Endothelial cell of umbilical vein (primary cell): ENCODE measurements around the gene HMCES. TPM values are rescaled to one million over a fixed set of nuclear protein-coding genes. Genes with fewer than 3 reads are reported as not detected.

Experiments
- BruUV-seq: library from RNA; stranded (reverse); fragments of 400-500 nt; replicated peaks from 2 replicates; lab custom pipeline; 2021; lab: Mats Ljungman, UMichigan
- CTCF ChIA-PET: fragments of 300-600, 350-600 bp; sonication (Branson Sonifier 250); formaldehyde crosslinking; loops from one replicate; lab custom pipeline; 2021; ENCODE audit warnings: antibody characterized with exemption, inconsistent platforms; lab: Charles Lee
- POLR2A ChIA-PET: fragments of 300-600, 350-600 bp; sonication (Branson Sonifier 250); formaldehyde crosslinking; loops from one replicate; lab custom pipeline; 2021; ENCODE audit warnings: antibody characterized with exemption, inconsistent platforms; lab: Charles Lee
- DNase-seq: peaks from one replicate; pipeline ENCODE4 v3.0.0-alpha.2; 2011; ENCODE audit warnings: low read depth, low spot score
- FAIRE-seq: peaks from 2 replicates; lab custom pipeline; 2011; peaks lifted over from hg19 to GRCh38; lab: Jason Lieb, UNC
- H2AFZ ChIP-seq: 2 replicates; pipeline ENCODE4 v1.6.0; 2012; ENCODE audit warnings: low read depth, low read length, control low read depth, inconsistent platforms
- H3K27ac ChIP-seq: 2 replicates; pipeline ENCODE4 v1.5.1; 2011; ENCODE audit warnings: low read depth, mild to moderate bottlenecking, control low read depth, low read length, moderate library complexity; ENCODE audit not compliant: insufficient read depth
- H3K27me3 ChIP-seq, 2 experiments: 2 replicates each; pipeline versions ENCODE4 v1.6.0 to v1.6.1; 2011; ENCODE audit warnings: low read length in 2 of 2, mixed read lengths in 1 of 2; ENCODE audit not compliant: control insufficient read depth in 2 of 2, insufficient read depth in 2 of 2
- H3K36me3 ChIP-seq, 2 experiments: 2 replicates in 1 of 2; 3 replicates in 1 of 2; pipeline ENCODE4 v1.5.1; 2011; ENCODE audit warnings: low read length in 2 of 2, mild to moderate bottlenecking in 1 of 2, moderate library complexity in 1 of 2; ENCODE audit not compliant: control insufficient read depth in 2 of 2, insufficient read depth in 2 of 2; ENCODE audit errors: extremely low read depth in 1 of 2
- H3K4me1 ChIP-seq: 3 replicates; pipeline ENCODE4 v1.5.1; 2011; ENCODE audit warnings: mild to moderate bottlenecking, low read length; ENCODE audit not compliant: control insufficient read depth, insufficient read depth; ENCODE audit errors: extremely low read depth
- H3K4me2 ChIP-seq: 2 replicates; pipeline ENCODE4 v1.6.1; 2011; ENCODE audit warnings: low read length, control low read depth, mixed read lengths; ENCODE audit not compliant: insufficient read depth
- H3K4me3 ChIP-seq, 3 experiments: fragments of 200-600 bp in 1 of 3; sonication (generic), shearing (Covaris generic) in 1 of 3; replicated peaks in 1 of 3; 2 replicates each; pipeline ENCODE4 v1.5.1; 2011 to 2016; ENCODE audit warnings: control low read depth in 3 of 3, low read length in 3 of 3, mild to moderate bottlenecking in 2 of 3, inconsistent platforms in 1 of 3, low read depth in 1 of 3, moderate library complexity in 1 of 3; ENCODE audit not compliant: insufficient read depth in 1 of 3
- H3K79me2 ChIP-seq: 2 replicates; pipeline ENCODE4 v1.6.0; 2012; ENCODE audit warnings: low read length, inconsistent platforms; ENCODE audit not compliant: control insufficient read depth, insufficient read depth
- H3K9ac ChIP-seq: replicated peaks from 2 replicates; pipeline ENCODE3; 2011; ENCODE audit warnings: low read length, control low read depth; ENCODE audit not compliant: insufficient read depth; ENCODE audit errors: extremely low read depth
- H3K9me1 ChIP-seq: replicated peaks from 3 replicates; pipeline ENCODE4 v1.6.0; 2011; ENCODE audit warnings: mild to moderate bottlenecking, low read length; ENCODE audit not compliant: control insufficient read depth, insufficient read depth; ENCODE audit errors: extremely low read depth
- H3K9me3 ChIP-seq: replicated peaks from 2 replicates; pipeline ENCODE4 v1.5.1; 2012; ENCODE audit warnings: low read length, inconsistent platforms; ENCODE audit not compliant: control insufficient read depth, insufficient read depth
- H4K20me1 ChIP-seq: replicated peaks from 2 replicates; pipeline ENCODE3; 2011; ENCODE audit warnings: mild to moderate bottlenecking, low read length; ENCODE audit not compliant: control insufficient read depth, insufficient read depth; ENCODE audit errors: extremely low read depth
- CTCF ChIP-seq, 2 donors: IDR thresholded peaks; 1 replicate in 1 of 2; 2 replicates in 1 of 2; pipeline ENCODE4 v1.5.1; 2011; ENCODE audit warnings: low read length in 2 of 2, mild to moderate bottlenecking in 2 of 2, moderate library complexity in 2 of 2, control low read depth in 1 of 2, inconsistent platforms in 1 of 2, low read depth in 1 of 2; ENCODE audit not compliant: insufficient read depth in 1 of 2; ENCODE audit errors: extremely low read depth in 1 of 2
- EZH2 ChIP-seq: IDR thresholded peaks from 2 replicates; pipeline ENCODE4 v1.6.1; 2012; ENCODE audit warnings: borderline replicate concordance, low read depth, mild to moderate bottlenecking, moderate library complexity, low read length, inconsistent platforms; ENCODE audit not compliant: severe bottlenecking
- FOS ChIP-seq: IDR thresholded peaks from 2 replicates; pipeline ENCODE4 v1.6.1; 2011; ENCODE audit warnings: mild to moderate bottlenecking, low read length, moderate library complexity, borderline replicate concordance; ENCODE audit not compliant: insufficient read depth
- GATA2 ChIP-seq: IDR thresholded peaks from 2 replicates; pipeline ENCODE4 v1.7.0; 2011; ENCODE audit warnings: low read depth, mild to moderate bottlenecking, moderate library complexity, mixed read lengths, low read length; ENCODE audit not compliant: insufficient read length, insufficient read depth
- JUN ChIP-seq: IDR thresholded peaks from 2 replicates; pipeline ENCODE4 v1.6.1; 2011; ENCODE audit warnings: borderline replicate concordance, low read depth; ENCODE audit not compliant: insufficient read length, insufficient read depth
- MAX ChIP-seq: IDR thresholded peaks from 2 replicates; pipeline ENCODE4 v1.6.1; 2011; ENCODE audit not compliant: insufficient read depth, insufficient read length
- MYC ChIP-seq: IDR thresholded peaks from one replicate; pipeline ENCODE4 v1.6.1; 2011; ENCODE audit warnings: mild to moderate bottlenecking, low read depth, low read length
- POLR2A ChIP-seq: IDR thresholded peaks from 2 replicates; pipeline ENCODE4 v1.6.1; 2012; ENCODE audit warnings: low read depth, mild to moderate bottlenecking, control low read depth, low read length
- POLR2AphosphoS5 ChIP-seq: IDR thresholded peaks from 2 replicates; pipeline ENCODE4 v1.6.1; 2012; ENCODE audit warnings: low read depth, mild to moderate bottlenecking, control low read depth, low read length, moderate library complexity; ENCODE audit not compliant: insufficient read depth
- dilution Hi-C: fragments of 300-500 bp; cut with MboI; formaldehyde crosslinking; loops from one replicate; pipeline ENCODE4 v1.15.0; 2019; ENCODE audit warnings: low sequenced_read_pairs; ENCODE audit not compliant: extremely low pct_ligation_motif_present
- intact Hi-C: fragments of 100-400 bp; cut with micrococcal nuclease; formaldehyde crosslinking; loops from one replicate; pipeline ENCODE4 v1.10.0; 2022
- polyA plus RNA-seq, 4 experiments: library from polyadenylated mRNA; depleted of rRNA in 3 of 4; stranded (reverse) in 3 of 4; unstranded in 1 of 4; fragments of >200 nt; gene quantifications; 2 replicates each; pipeline versions ENCODE4 v1.2.1 to v1.2.3, GENCODE V29; 2011 to 2012; ENCODE audit warnings: missing spikeins in 1 of 4
- total RNA-seq: library from RNA; stranded (reverse); gene quantifications from 2 replicates; pipeline ENCODE4 v1.2.3, GENCODE V29; 2021

Gene HMCES
- total and polyA plus RNA-seq, 2 donors (not counting 3 experiments of a cell fraction or from before 2014, with no cell fraction given) = 30.6 to 40.8 TPM

DNA sequence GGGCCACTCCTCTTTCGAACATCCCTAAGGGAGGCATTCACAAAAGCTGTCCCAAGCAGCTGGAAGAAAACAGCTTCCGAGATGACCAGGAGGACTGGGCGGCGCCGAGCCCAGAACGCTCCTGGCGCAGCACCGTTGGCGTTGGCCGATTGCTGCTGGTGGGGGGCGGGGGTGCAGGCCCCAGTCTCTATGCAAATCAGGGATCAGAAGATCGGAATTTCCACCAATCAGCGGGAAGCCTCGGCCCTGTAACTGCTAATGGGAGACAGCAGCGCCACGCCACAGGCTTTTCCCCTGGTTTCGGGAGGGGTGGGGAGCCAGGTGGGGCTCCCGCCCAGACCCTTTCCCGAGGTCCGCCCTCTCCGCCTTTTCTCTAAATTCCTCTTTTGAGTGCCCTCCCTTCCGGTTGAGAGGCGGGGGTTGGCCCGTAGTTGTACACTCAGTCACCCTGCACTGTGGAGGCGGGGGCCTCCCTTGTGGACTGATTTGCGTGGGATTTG, 27.0 kb downstream of the HMCES start:
- no peaks in the 10 kb centered on the region for H3K79me2 ChIP-seq
- H4K20me1 ChIP-seq = no peaks in the 10 kb centered on the region
- H3K9me3 ChIP-seq = no peaks in the 10 kb centered on the region
- FAIRE-seq (peak; percentile 94), DNase-seq (peak; percentile 83)
- peak overlapping the region in 2 of 3 experiments; percentile 0 to 13 for H3K4me3 ChIP-seq
- TF ChIP-seq POLR2AphosphoS5 = no peak
- TF ChIP-seq POLR2A = no peak
- TF ChIP-seq CTCF (IDR thresholded peaks at IDR 0.05; ENCODE audit: extremely low read depth in 1 of 2, insufficient read depth in 1 of 2, low read depth in 1 of 2, low read length in 2 of 2) = no peak
- TF ChIP-seq FOS = no peak
- TF ChIP-seq MYC = no peak
- no peak for TF ChIP-seq GATA2
- TF ChIP-seq JUN = no peak
- TF ChIP-seq MAX = no peak
- TF ChIP-seq EZH2 = no peak
- H3K36me3 ChIP-seq = peaks cover 0 to 14% of the 10 kb centered on the region in 2 experiments
- TSS peak; percentile 41 for BruUV-seq
- no peaks in the 10 kb centered on the region for H3K9me1 ChIP-seq
- intact Hi-C loops = loop anchor here (1.0 to 2.0 kb wide), 2 partner anchors 10 to 23 kb away; no protein-coding TSS in a partner anchor
- peak overlapping the region; percentile 43 for H2AFZ ChIP-seq
- peak overlapping the region; percentile 26 for H3K27ac ChIP-seq
- dilution Hi-C loops = no loop called here
- peak overlapping the region; percentile 26 for H3K9ac ChIP-seq
- peaks cover 11% of the 10 kb centered on the region for H3K4me1 ChIP-seq
- ChIA-PET CTCF (interaction anchor here (0.9 to 2.1 kb wide), 3 partner anchors 11 to 78 kb away, joined by 3 to 12 read pairs (median 3); a partner anchor contains a TSS), POLR2A (interaction anchor here (2.5 kb wide), 1 partner anchor 10 kb away, joined by 11 read pairs; a partner anchor contains a TSS)
- no peaks in the 10 kb centered on the region for H3K27me3 ChIP-seq
- H3K4me2 ChIP-seq = peak overlapping the region; percentile 37
